Measurements from ENCODE around the gene PPP2R3B.

- TF ChIP-seq, protein P1, sequence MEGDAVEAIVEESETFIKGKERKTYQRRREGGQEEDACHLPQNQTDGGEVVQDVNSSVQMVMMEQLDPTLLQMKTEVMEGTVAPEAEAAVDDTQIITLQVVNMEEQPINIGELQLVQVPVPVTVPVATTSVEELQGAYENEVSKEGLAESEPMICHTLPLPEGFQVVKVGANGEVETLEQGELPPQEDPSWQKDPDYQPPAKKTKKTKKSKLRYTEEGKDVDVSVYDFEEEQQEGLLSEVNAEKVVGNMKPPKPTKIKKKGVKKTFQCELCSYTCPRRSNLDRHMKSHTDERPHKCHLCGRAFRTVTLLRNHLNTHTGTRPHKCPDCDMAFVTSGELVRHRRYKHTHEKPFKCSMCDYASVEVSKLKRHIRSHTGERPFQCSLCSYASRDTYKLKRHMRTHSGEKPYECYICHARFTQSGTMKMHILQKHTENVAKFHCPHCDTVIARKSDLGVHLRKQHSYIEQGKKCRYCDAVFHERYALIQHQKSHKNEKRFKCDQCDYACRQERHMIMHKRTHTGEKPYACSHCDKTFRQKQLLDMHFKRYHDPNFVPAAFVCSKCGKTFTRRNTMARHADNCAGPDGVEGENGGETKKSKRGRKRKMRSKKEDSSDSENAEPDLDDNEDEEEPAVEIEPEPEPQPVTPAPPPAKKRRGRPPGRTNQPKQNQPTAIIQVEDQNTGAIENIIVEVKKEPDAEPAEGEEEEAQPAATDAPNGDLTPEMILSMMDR (optimal IDR thresholded peaks at IDR 0.05 in 1 of 3, IDR thresholded peaks at IDR 0.05 in 1 of 3, conservative IDR thresholded peaks at IDR 0.05 in 1 of 3; ENCODE audit: extremely low read depth in 1 of 3, insufficient read depth in 2 of 3, low read length in 3 of 3), result no peak
- no peak for TF ChIP-seq EZH2 (IDR thresholded peaks at IDR 0.05; ENCODE audit: low read length)
These were observed 69.2 kb downstream of the PPP2R3B start for GRCh38 chrX:317424-318067.
